Endothelial cell of umbilical vein (primary cell): ENCODE measurements around the gene CNDP2. TPM values are rescaled to one million over a fixed set of nuclear protein-coding genes. Genes with fewer than 3 reads are reported as not detected.

Experiments used
- BruUV-seq: library from RNA; stranded (reverse); fragments of 400-500 nt; replicated peaks from 2 replicates; lab custom pipeline; 2021; lab: Mats Ljungman, UMichigan
- CTCF ChIA-PET: fragments of 300-600, 350-600 bp; sonication (Branson Sonifier 250); formaldehyde crosslinking; loops from one replicate; lab custom pipeline; 2021; ENCODE audit warnings: antibody characterized with exemption, inconsistent platforms; lab: Charles Lee
- POLR2A ChIA-PET: fragments of 300-600, 350-600 bp; sonication (Branson Sonifier 250); formaldehyde crosslinking; loops from one replicate; lab custom pipeline; 2021; ENCODE audit warnings: antibody characterized with exemption, inconsistent platforms; lab: Charles Lee
- DNase-seq: peaks from one replicate; pipeline ENCODE4 v3.0.0-alpha.2; 2011; ENCODE audit warnings: low read depth, low spot score
- FAIRE-seq: peaks from 2 replicates; lab custom pipeline; 2011; peaks lifted over from hg19 to GRCh38; lab: Jason Lieb, UNC
- H2AFZ ChIP-seq: 2 replicates; pipeline ENCODE4 v1.6.0; 2012; ENCODE audit warnings: low read depth, low read length, control low read depth, inconsistent platforms
- H3K27ac ChIP-seq: 2 replicates; pipeline ENCODE4 v1.5.1; 2011; ENCODE audit warnings: low read depth, mild to moderate bottlenecking, control low read depth, low read length, moderate library complexity; ENCODE audit not compliant: insufficient read depth
- H3K27me3 ChIP-seq, 2 experiments: 2 replicates each; pipeline versions ENCODE4 v1.6.0 to v1.6.1; 2011; ENCODE audit warnings: low read length in 2 of 2, mixed read lengths in 1 of 2; ENCODE audit not compliant: control insufficient read depth in 2 of 2, insufficient read depth in 2 of 2
- H3K36me3 ChIP-seq, 2 experiments: 2 replicates in 1 of 2; 3 replicates in 1 of 2; pipeline ENCODE4 v1.5.1; 2011; ENCODE audit warnings: low read length in 2 of 2, mild to moderate bottlenecking in 1 of 2, moderate library complexity in 1 of 2; ENCODE audit not compliant: control insufficient read depth in 2 of 2, insufficient read depth in 2 of 2; ENCODE audit errors: extremely low read depth in 1 of 2
- H3K4me1 ChIP-seq: 3 replicates; pipeline ENCODE4 v1.5.1; 2011; ENCODE audit warnings: mild to moderate bottlenecking, low read length; ENCODE audit not compliant: control insufficient read depth, insufficient read depth; ENCODE audit errors: extremely low read depth
- H3K4me2 ChIP-seq: 2 replicates; pipeline ENCODE4 v1.6.1; 2011; ENCODE audit warnings: low read length, control low read depth, mixed read lengths; ENCODE audit not compliant: insufficient read depth
- H3K4me3 ChIP-seq, 3 experiments: fragments of 200-600 bp in 1 of 3; sonication (generic), shearing (Covaris generic) in 1 of 3; replicated peaks in 1 of 3; 2 replicates each; pipeline ENCODE4 v1.5.1; 2011 to 2016; ENCODE audit warnings: control low read depth in 3 of 3, low read length in 3 of 3, mild to moderate bottlenecking in 2 of 3, inconsistent platforms in 1 of 3, low read depth in 1 of 3, moderate library complexity in 1 of 3; ENCODE audit not compliant: insufficient read depth in 1 of 3
- H3K79me2 ChIP-seq: 2 replicates; pipeline ENCODE4 v1.6.0; 2012; ENCODE audit warnings: low read length, inconsistent platforms; ENCODE audit not compliant: control insufficient read depth, insufficient read depth
- H3K9ac ChIP-seq: replicated peaks from 2 replicates; pipeline ENCODE3; 2011; ENCODE audit warnings: low read length, control low read depth; ENCODE audit not compliant: insufficient read depth; ENCODE audit errors: extremely low read depth
- H3K9me1 ChIP-seq: replicated peaks from 3 replicates; pipeline ENCODE4 v1.6.0; 2011; ENCODE audit warnings: mild to moderate bottlenecking, low read length; ENCODE audit not compliant: control insufficient read depth, insufficient read depth; ENCODE audit errors: extremely low read depth
- H3K9me3 ChIP-seq: replicated peaks from 2 replicates; pipeline ENCODE4 v1.5.1; 2012; ENCODE audit warnings: low read length, inconsistent platforms; ENCODE audit not compliant: control insufficient read depth, insufficient read depth
- H4K20me1 ChIP-seq: replicated peaks from 2 replicates; pipeline ENCODE3; 2011; ENCODE audit warnings: mild to moderate bottlenecking, low read length; ENCODE audit not compliant: control insufficient read depth, insufficient read depth; ENCODE audit errors: extremely low read depth
- CTCF ChIP-seq, 2 donors: IDR thresholded peaks; 1 replicate in 1 of 2; 2 replicates in 1 of 2; pipeline ENCODE4 v1.5.1; 2011; ENCODE audit warnings: low read length in 2 of 2, mild to moderate bottlenecking in 2 of 2, moderate library complexity in 2 of 2, control low read depth in 1 of 2, inconsistent platforms in 1 of 2, low read depth in 1 of 2; ENCODE audit not compliant: insufficient read depth in 1 of 2; ENCODE audit errors: extremely low read depth in 1 of 2
- EZH2 ChIP-seq: IDR thresholded peaks from 2 replicates; pipeline ENCODE4 v1.6.1; 2012; ENCODE audit warnings: borderline replicate concordance, low read depth, mild to moderate bottlenecking, moderate library complexity, low read length, inconsistent platforms; ENCODE audit not compliant: severe bottlenecking
- FOS ChIP-seq: IDR thresholded peaks from 2 replicates; pipeline ENCODE4 v1.6.1; 2011; ENCODE audit warnings: mild to moderate bottlenecking, low read length, moderate library complexity, borderline replicate concordance; ENCODE audit not compliant: insufficient read depth
- GATA2 ChIP-seq: IDR thresholded peaks from 2 replicates; pipeline ENCODE4 v1.7.0; 2011; ENCODE audit warnings: low read depth, mild to moderate bottlenecking, moderate library complexity, mixed read lengths, low read length; ENCODE audit not compliant: insufficient read length, insufficient read depth
- JUN ChIP-seq: IDR thresholded peaks from 2 replicates; pipeline ENCODE4 v1.6.1; 2011; ENCODE audit warnings: borderline replicate concordance, low read depth; ENCODE audit not compliant: insufficient read length, insufficient read depth
- MAX ChIP-seq: IDR thresholded peaks from 2 replicates; pipeline ENCODE4 v1.6.1; 2011; ENCODE audit not compliant: insufficient read depth, insufficient read length
- MYC ChIP-seq: IDR thresholded peaks from one replicate; pipeline ENCODE4 v1.6.1; 2011; ENCODE audit warnings: mild to moderate bottlenecking, low read depth, low read length
- POLR2A ChIP-seq: IDR thresholded peaks from 2 replicates; pipeline ENCODE4 v1.6.1; 2012; ENCODE audit warnings: low read depth, mild to moderate bottlenecking, control low read depth, low read length
- POLR2AphosphoS5 ChIP-seq: IDR thresholded peaks from 2 replicates; pipeline ENCODE4 v1.6.1; 2012; ENCODE audit warnings: low read depth, mild to moderate bottlenecking, control low read depth, low read length, moderate library complexity; ENCODE audit not compliant: insufficient read depth
- dilution Hi-C: fragments of 300-500 bp; cut with MboI; formaldehyde crosslinking; loops from one replicate; pipeline ENCODE4 v1.15.0; 2019; ENCODE audit warnings: low sequenced_read_pairs; ENCODE audit not compliant: extremely low pct_ligation_motif_present
- intact Hi-C: fragments of 100-400 bp; cut with micrococcal nuclease; formaldehyde crosslinking; loops from one replicate; pipeline ENCODE4 v1.10.0; 2022
- polyA plus RNA-seq, 4 experiments: library from polyadenylated mRNA; depleted of rRNA in 3 of 4; stranded (reverse) in 3 of 4; unstranded in 1 of 4; fragments of >200 nt; gene quantifications; 2 replicates each; pipeline versions ENCODE4 v1.2.1 to v1.2.3, GENCODE V29; 2011 to 2012; ENCODE audit warnings: missing spikeins in 1 of 4
- total RNA-seq: library from RNA; stranded (reverse); gene quantifications from 2 replicates; pipeline ENCODE4 v1.2.3, GENCODE V29; 2021

The CNDP2 gene
- total and polyA plus RNA-seq, 2 donors (not counting 3 experiments of a cell fraction or from before 2014, with no cell fraction given) = 52.9 to 123 TPM

GRCh38 chr18:74558096-74558495, 61.9 kb downstream of the CNDP2 start:
- Histone ChIP-seq H3K4me3 (no peak overlapping the region), H3K4me2 (no peak overlapping the region), H3K79me2 (no peaks in the 10 kb centered on the region), H3K9me3 (no peaks in the 10 kb centered on the region), H3K36me3 (no peaks in the 10 kb centered on the region), H3K27me3 (peaks cover 0 to 4% of the 10 kb centered on the region in 2 experiments), H3K9ac (no peak overlapping the region), H4K20me1 (no peaks in the 10 kb centered on the region), H3K27ac (no peak overlapping the region), H3K4me1 (no peaks in the 10 kb centered on the region), H3K9me1 (no peaks in the 10 kb centered on the region), H2AFZ (no peak overlapping the region)
- ChIA-PET CTCF (no interaction called here), POLR2A (no interaction called here)
- dilution Hi-C loops = no loop called here
- BruUV-seq = no TSS peak
- no peak for TF ChIP-seq MYC
- no peak for TF ChIP-seq EZH2
- TF ChIP-seq POLR2AphosphoS5 = no peak
- TF ChIP-seq CTCF (IDR thresholded peaks at IDR 0.05; ENCODE audit: extremely low read depth in 1 of 2, insufficient read depth in 1 of 2, low read depth in 1 of 2, low read length in 2 of 2) = no peak
- TF ChIP-seq JUN = no peak
- no peak for TF ChIP-seq FOS
- no peak for TF ChIP-seq POLR2A
- no peak for TF ChIP-seq GATA2
- TF ChIP-seq MAX = no peak
- intact Hi-C loops = no loop called here
- FAIRE-seq (no peak), DNase-seq (no peak)
